ENCODE measurements around the gene CYP46A1. TPM values are rescaled to one million over a fixed set of nuclear protein-coding genes. Genes with fewer than 3 reads are reported as not detected.

Gene CYP46A1
- total RNA-seq, 1 donor from 2014 or later = 0.05 TPM

DNA sequence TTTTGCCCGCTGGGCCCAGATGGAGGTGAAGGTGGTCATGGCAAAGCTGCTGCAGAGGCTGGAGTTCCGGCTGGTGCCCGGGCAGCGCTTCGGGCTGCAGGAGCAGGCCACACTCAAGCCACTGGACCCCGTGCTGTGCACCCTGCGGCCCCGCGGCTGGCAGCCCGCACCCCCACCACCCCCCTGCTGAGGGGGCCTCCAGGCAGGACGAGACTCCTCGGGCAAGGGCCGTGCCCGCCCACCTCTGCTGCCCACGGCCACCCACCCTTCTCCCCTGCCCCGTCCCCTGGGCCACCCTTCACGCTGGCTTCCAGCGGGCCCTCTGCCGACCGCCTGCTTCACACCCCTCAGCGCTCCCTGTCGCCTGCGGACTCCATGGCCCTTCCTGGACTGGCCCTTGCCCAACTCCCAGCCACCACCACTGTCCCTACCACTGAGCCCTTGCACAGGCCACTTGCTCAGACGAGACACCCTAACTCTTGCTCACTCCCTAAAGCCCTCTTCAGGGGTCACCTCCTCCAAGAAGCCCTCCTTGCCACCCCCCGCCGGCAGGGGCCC lies 42.5 kb downstream of the CYP46A1 start:
- H3K9me3 Mint-ChIP-seq = no peaks in the 10 kb centered on the region
- DNase-seq = no peak
- no peak overlapping the region for H3K27ac Mint-ChIP-seq
- H3K4me1 Mint-ChIP-seq = no peaks in the 10 kb centered on the region
- peaks cover 15% of the 10 kb centered on the region for H3K27me3 Mint-ChIP-seq
- H3K4me3 Mint-ChIP-seq = no peak overlapping the region
- H3K36me3 Mint-ChIP-seq (ENCODE audit: low read depth) = no peaks in the 10 kb centered on the region
- intact Hi-C loops (cut with micrococcal nuclease) = no loop called here

DNA sequence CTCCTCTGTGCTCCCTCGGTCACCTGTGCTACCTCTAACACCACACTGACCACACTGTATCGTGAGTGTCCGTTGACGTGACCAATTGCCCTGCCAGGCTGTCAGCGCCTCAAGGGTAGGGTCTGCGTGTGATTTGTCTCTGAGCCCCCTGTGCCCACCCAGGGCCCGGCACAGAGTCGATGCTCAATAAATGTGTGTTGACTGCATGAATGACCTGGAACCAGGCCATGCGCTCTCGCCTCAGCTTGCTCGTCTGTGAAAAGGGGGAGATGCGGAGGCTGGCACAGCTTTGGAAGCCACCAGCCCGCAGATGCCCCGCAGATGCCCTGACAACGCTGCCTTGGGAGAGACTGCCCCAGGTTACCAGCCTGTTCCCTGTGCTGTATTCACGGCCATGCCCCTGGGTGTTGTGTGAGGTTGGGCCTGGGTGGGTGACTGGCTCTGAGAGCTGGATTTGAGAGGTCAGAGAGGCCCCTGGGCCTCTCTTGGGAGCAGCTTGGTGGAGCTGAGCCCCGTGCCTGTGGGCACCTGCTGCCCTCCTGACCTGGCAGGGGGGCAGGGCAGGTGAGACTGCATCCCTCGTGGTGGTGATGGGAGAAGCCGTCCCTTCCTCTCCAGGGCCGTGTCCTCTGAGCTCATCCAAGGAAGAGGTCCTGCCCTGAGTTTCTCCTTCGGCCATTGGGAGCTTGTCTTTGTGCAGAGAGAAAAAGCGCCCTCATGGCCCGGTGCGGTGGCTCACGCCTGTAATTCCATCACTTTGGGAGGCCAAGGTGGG lies 43.2 kb downstream of the CYP46A1 start:
- no peaks in the 10 kb centered on the region for H3K4me1 Mint-ChIP-seq
- intact Hi-C loops (cut with micrococcal nuclease) = no loop called here
- no peaks in the 10 kb centered on the region for H3K36me3 Mint-ChIP-seq (ENCODE audit: low read depth)
- peaks cover 15% of the 10 kb centered on the region for H3K27me3 Mint-ChIP-seq
- no peak overlapping the region for H3K27ac Mint-ChIP-seq
- H3K4me3 Mint-ChIP-seq = no peak overlapping the region
- DNase-seq = no peak
- H3K9me3 Mint-ChIP-seq = no peaks in the 10 kb centered on the region

DNA sequence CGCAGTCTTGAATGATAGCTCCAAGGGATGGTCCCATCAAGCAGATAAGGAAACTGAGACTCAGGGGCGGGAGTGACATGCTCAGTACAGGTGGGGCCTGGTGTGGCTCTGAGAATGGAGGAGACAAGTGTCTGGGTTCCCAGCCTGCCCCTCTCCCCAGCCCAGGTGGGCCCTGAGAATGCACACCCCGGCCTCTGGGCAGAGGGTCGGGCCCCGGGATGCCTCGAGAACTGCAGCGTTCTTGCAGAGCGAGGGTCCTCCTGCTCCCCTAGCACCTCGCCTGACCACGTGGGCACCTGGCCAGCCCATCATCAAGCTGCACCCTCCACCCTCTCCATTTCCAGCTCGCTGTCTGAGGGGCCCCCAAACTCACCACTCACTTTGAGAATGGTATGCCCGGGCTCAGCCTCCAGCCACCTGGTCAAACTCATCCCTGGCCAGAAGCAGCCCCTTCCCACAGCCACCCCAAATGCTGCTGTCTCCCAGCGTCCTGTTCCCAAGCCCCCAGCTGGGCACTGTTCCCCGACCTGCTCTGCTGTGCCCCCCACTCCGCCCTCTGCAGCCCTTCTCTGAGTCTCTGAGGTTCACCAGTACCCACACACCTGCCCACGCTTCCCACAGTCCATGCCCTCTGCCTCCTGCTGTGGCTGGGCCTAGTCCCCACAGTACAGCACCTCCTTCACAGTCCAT lies 44.3 kb downstream of the CYP46A1 start:
- peaks cover 15% of the 10 kb centered on the region for H3K27me3 Mint-ChIP-seq
- H3K4me3 Mint-ChIP-seq = no peak overlapping the region
- no peak overlapping the region for H3K27ac Mint-ChIP-seq
- H3K36me3 Mint-ChIP-seq (ENCODE audit: low read depth) = no peaks in the 10 kb centered on the region
- H3K4me1 Mint-ChIP-seq = no peaks in the 10 kb centered on the region
- DNase-seq = no peak
- intact Hi-C loops (cut with micrococcal nuclease) = no loop called here
- no peaks in the 10 kb centered on the region for H3K9me3 Mint-ChIP-seq

DNA sequence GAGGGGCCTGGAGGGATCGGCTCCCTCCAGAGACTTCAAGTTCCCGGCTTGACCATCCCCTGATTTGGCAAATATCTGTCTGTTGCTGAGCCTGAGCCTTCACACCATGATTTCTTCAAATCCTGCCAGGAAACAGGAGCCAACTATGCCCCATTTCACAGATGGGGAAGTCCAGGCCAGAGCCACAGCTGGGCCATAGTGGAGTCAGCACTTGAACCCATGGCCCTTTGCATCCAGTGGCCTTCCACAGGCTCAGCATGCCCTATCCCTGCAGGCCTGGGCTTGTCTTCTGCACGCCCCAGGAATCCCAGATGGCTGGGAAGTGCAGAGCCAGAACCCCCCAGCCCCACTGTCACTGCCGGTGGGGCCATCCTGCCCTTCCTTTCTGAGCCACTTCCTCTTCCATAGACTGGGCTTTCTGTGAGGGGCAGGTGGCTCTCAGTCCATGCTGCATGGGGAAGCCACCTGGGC lies 44.9 kb downstream of the CYP46A1 start:
- Mint-ChIP-seq H3K4me3 (no peak overlapping the region), H3K27me3 (peaks cover 11% of the 10 kb centered on the region), H3K36me3 (ENCODE audit: low read depth) (no peaks in the 10 kb centered on the region), H3K4me1 (no peaks in the 10 kb centered on the region), H3K27ac (no peak overlapping the region), H3K9me3 (no peaks in the 10 kb centered on the region)
- intact Hi-C loops (cut with micrococcal nuclease) = no loop called here
- DNase-seq = no peak

GRCh38 chr14:99729991-99730875 lies 46.1 kb downstream of the CYP46A1 start:
- Mint-ChIP-seq H3K36me3 (ENCODE audit: low read depth) (no peaks in the 10 kb centered on the region), H3K27me3 (peaks cover 11% of the 10 kb centered on the region), H3K27ac (no peak overlapping the region), H3K4me3 (peak overlapping the region; percentile 53), H3K9me3 (no peaks in the 10 kb centered on the region), H3K4me1 (no peaks in the 10 kb centered on the region)
- intact Hi-C loops (cut with micrococcal nuclease) = loop anchor here (1.0 kb wide), 1 partner anchor 155 kb away; no protein-coding TSS in a partner anchor
- DNase-seq = peak; percentile 93

GRCh38 chr14:99730876-99731546 lies 46.9 kb downstream of the CYP46A1 start:
- no peak overlapping the region for H3K27ac Mint-ChIP-seq
- peak overlapping the region; percentile 53 for H3K4me3 Mint-ChIP-seq
- intact Hi-C loops (cut with micrococcal nuclease) = loop anchor here (1.0 kb wide), 1 partner anchor 154 kb away; no protein-coding TSS in a partner anchor
- no peaks in the 10 kb centered on the region for H3K4me1 Mint-ChIP-seq
- no peak for DNase-seq
- H3K9me3 Mint-ChIP-seq = no peaks in the 10 kb centered on the region
- H3K27me3 Mint-ChIP-seq = peaks cover 12% of the 10 kb centered on the region
- H3K36me3 Mint-ChIP-seq (ENCODE audit: low read depth) = no peaks in the 10 kb centered on the region

- Mint-ChIP-seq H3K36me3 (ENCODE audit: low read depth) (no peaks in the 10 kb centered on the region), H3K4me1 (no peaks in the 10 kb centered on the region)
Measured at GRCh38 chr14:99731547-99732435, 47.7 kb downstream of the CYP46A1 start.

DNA sequence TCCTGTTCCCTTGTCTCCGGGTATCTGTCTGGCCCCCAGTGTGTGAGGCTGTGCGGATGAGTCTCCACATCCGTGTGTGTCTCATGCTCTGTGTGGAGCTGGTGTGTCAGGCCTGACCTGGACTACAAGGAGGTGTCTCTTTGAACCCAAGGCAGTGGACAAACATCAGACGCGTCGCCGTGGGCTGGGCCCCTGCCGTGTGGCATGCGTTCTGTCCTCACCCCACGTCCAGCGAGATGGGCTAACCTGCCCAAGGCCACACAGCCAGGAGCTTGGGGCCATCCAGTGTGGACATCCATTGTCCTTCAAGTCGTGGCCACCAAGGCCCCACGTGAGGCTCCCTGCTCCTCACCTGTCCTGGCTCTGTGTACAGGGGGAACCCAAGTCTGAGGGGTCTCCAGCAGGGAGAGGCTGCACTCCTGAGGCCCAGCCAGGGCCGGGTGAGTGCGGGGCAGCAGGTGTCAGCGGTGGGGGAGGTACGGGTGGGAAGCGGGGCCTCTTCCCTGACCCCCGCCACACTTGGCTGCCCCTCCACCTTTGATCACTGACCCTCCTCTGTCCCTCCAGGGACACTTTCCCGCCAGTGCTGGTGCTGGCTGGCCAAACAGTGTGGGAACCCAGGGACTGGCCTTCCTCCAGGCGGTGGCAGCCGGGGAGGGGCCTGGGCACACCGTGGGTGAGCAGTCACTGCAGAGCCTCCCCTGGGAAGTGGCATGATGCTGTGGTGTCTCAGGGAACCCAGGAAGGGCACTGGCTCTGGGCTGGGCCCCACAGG lies 48.5 kb downstream of the CYP46A1 start:
- H3K9me3 Mint-ChIP-seq = no peaks in the 10 kb centered on the region
- no peak overlapping the region for H3K27ac Mint-ChIP-seq
- H3K4me1 Mint-ChIP-seq = no peaks in the 10 kb centered on the region
- no peak for DNase-seq
- H3K4me3 Mint-ChIP-seq = no peak overlapping the region
- intact Hi-C loops (cut with micrococcal nuclease) = no loop called here
- H3K27me3 Mint-ChIP-seq = peaks cover 16% of the 10 kb centered on the region
- no peaks in the 10 kb centered on the region for H3K36me3 Mint-ChIP-seq (ENCODE audit: low read depth)

More at GRCh38 chr14:99731547-99732435, 47.7 kb downstream of the CYP46A1 start:
- Mint-ChIP-seq H3K9me3 (no peaks in the 10 kb centered on the region), H3K27me3 (peaks cover 12% of the 10 kb centered on the region), H3K4me3 (no peak overlapping the region), H3K27ac (no peak overlapping the region)
- intact Hi-C loops (cut with micrococcal nuclease) = no loop called here
- DNase-seq = no peak

DNA sequence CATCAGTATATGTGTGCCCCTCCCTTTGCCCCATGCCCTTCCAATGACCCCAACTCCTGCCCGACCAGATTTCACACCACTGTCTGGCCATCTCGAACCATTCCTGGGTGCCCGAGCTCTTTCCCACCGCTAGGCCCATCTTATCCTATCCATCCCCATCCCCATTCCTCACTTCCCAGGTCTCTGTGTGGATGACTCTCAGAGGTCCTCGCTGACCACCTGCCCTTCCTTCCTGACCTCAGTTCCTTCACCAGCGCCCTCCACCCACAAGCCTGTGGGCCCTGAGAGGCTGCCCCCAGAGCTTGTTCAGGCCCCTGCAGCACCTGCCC lies 49.1 kb downstream of the CYP46A1 start:
- Mint-ChIP-seq H3K9me3 (no peaks in the 10 kb centered on the region), H3K4me1 (no peaks in the 10 kb centered on the region), H3K27ac (no peak overlapping the region), H3K4me3 (no peak overlapping the region), H3K36me3 (ENCODE audit: low read depth) (no peaks in the 10 kb centered on the region), H3K27me3 (peaks cover 17% of the 10 kb centered on the region)
- no peak for DNase-seq
- intact Hi-C loops (cut with micrococcal nuclease) = no loop called here

- Mint-ChIP-seq H3K27ac (no peak overlapping the region), H3K36me3 (ENCODE audit: low read depth) (no peaks in the 10 kb centered on the region), H3K27me3 (peaks cover 18% of the 10 kb centered on the region), H3K9me3 (no peaks in the 10 kb centered on the region), H3K4me1 (no peaks in the 10 kb centered on the region), H3K4me3 (no peak overlapping the region)
- intact Hi-C loops (cut with micrococcal nuclease) = no loop called here
- DNase-seq = no peak
Measured at GRCh38 chr14:99733540-99734405, 49.7 kb downstream of the CYP46A1 start.

GRCh38 chr14:99734406-99735051 lies 50.4 kb downstream of the CYP46A1 start:
- no peaks in the 10 kb centered on the region for H3K9me3 Mint-ChIP-seq
- no peak for DNase-seq
- H3K27ac Mint-ChIP-seq = no peak overlapping the region
- intact Hi-C loops (cut with micrococcal nuclease) = no loop called here
- H3K36me3 Mint-ChIP-seq (ENCODE audit: low read depth) = no peaks in the 10 kb centered on the region
- peaks cover 20% of the 10 kb centered on the region for H3K27me3 Mint-ChIP-seq
- H3K4me1 Mint-ChIP-seq = no peaks in the 10 kb centered on the region
- no peak overlapping the region for H3K4me3 Mint-ChIP-seq

Data from activated CD4-positive, alpha-beta T cell treated with anti-CD3 and anti-CD28 coated beads, Interleukin-2, amount 10 ng/mL, durations not matched to agents 24 days and 14 days (primary cell).